Stomach smooth muscle (tissue), 2 donors: ENCODE measurements around the gene CEP63.

Experiments used
- H3K27ac ChIP-seq: one replicate; pipeline ENCODE4 v1.7.0; 2013; ENCODE audit warnings: mild to moderate bottlenecking, low read length, inconsistent platforms
- H3K27me3 ChIP-seq, 2 donors: one replicate each; pipeline ENCODE4 v1.7.0; 2013; ENCODE audit warnings: low read length in 2 of 2; ENCODE audit not compliant: insufficient read depth in 2 of 2, control insufficient read depth in 1 of 2
- H3K36me3 ChIP-seq, 2 donors: one replicate each; pipeline ENCODE4 v1.7.0; 2013; ENCODE audit warnings: low read length in 2 of 2; ENCODE audit not compliant: control insufficient read depth in 2 of 2, insufficient read depth in 2 of 2
- H3K4me1 ChIP-seq: one replicate; pipeline ENCODE4 v1.7.0; 2013; ENCODE audit warnings: low read length; ENCODE audit not compliant: control insufficient read depth, insufficient read depth
- H3K4me3 ChIP-seq, 2 donors: one replicate each; pipeline ENCODE4 v1.7.0; 2013; ENCODE audit warnings: low read length in 2 of 2
- H3K9ac ChIP-seq, 2 donors: one replicate each; pipeline ENCODE4 v1.7.0; 2013; ENCODE audit warnings: low read length in 2 of 2, mild to moderate bottlenecking in 1 of 2
- H3K9me3 ChIP-seq, 2 donors: one replicate each; pipeline ENCODE4 v1.7.0; 2013; ENCODE audit warnings: low read length in 2 of 2; ENCODE audit not compliant: control insufficient read depth in 2 of 2
- donor health status: healthy.
- donor health status: Pancreatic carcinoma.

Gene CEP63

DNA sequence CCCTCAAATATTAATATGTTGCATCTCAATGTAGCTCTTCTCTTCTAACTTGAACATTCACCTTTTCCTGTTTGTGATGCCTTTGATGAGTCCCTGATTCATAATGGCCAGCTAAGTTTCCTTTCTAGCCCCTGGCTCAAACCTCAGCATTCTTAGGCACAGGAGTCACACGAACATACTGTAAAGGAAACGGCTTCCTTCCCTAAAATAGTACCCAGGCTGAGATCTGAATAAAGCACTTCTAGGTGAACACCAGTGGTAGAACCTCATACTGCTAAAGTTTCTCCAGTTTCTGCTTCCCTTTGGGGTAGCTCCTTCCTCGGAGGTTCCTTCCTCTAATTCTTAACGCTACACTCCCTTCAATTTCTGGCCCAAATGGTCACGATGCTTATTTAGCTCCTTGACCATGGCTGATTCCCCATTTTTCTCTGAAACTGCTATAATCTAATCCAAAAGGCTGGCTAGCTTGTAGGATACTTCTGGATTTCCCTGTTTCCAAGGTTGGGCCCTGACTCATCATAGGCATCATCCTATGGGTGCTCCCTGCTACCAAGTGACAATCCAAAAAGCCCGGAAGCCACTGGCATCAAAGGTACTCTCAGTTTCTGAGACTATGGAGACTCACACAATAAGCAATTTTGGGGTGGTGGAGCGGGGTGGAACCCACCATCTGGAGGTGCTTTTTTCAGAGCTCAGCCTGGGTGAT lies 2.5 kb upstream of the CEP63 start:
- H3K4me1 ChIP-seq, result peaks cover 24% of the 10 kb centered on the region
- no peaks in the 10 kb centered on the region for H3K9me3 ChIP-seq
- no peak overlapping the region for H3K4me3 ChIP-seq
- peak overlapping the region; percentile 24 for H3K27ac ChIP-seq
- peaks cover 14 to 29% of the 10 kb centered on the region in 2 donors for H3K36me3 ChIP-seq
- no peaks in the 10 kb centered on the region for H3K27me3 ChIP-seq
- H3K9ac ChIP-seq, result peak overlapping the region in 1 of 2 donors; percentile 36

DNA sequence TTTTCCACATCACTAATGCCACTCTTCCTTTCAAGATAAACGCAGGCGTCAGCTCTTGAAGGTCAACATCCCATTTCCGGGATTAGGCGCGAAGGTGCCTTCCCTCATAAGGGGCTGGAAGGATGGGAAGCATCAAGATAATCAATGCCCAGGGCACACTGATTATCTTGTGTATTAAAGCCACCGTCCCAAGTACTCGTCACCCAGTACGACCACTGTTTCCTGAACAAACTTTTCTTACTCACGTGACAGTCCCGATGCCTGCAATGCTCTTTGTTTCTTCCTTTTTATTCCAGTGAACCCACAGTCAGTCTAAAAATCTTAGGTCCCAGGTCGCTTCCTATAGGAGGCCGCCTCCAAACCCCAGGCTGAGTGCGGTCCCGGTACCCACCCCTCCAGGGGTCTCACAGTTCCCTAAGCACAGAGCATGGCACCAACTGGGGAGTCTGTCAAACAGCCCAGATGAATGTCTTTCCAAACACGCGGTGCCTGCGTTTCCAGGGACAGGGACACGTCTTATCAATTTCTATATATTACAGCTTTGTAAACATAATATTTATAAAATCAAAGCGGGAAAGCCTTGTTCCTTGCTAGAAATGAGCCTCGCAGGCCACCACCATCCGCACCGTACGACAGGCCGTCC lies 661 bp upstream of the CEP63 start:
- peak overlapping the region; percentile 91 to 99 for H3K9ac ChIP-seq
- H3K4me3 ChIP-seq, result peak overlapping the region; percentile 87 to 98
- H3K9me3 ChIP-seq, result no peaks in the 10 kb centered on the region
- H3K27ac ChIP-seq, result peak overlapping the region; percentile 97
- H3K36me3 ChIP-seq, result peaks cover 6 to 21% of the 10 kb centered on the region in 2 donors
- H3K27me3 ChIP-seq, result no peaks in the 10 kb centered on the region
- H3K4me1 ChIP-seq, result peaks cover 24% of the 10 kb centered on the region

DNA sequence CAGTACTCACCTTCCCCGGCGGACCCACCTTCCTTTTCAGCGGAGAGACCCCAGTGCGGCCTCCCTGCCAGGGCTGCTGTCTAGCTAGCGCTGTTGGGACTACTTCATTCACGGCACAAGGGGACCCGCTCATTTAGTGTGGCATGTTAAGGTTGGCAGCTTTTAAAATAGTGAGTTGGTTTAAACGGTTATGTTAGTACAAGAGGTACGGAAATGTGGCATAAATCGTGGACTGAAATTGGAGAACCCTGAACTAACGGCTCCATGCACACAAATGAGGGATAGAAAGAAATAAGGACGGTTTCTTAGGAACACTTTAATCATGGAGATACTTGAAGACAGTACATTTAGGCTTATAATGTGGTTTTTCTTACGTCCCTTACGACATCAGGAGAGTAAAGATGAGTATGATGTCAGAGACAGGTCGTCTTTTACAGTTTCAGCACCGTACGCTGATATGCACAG lies 752 bp downstream of the CEP63 start:
- Histone ChIP-seq H3K27me3 (no peaks in the 10 kb centered on the region), H3K9ac (peak overlapping the region; percentile 91 to 99), H3K36me3 (peaks cover 0 to 6% of the 10 kb centered on the region in 2 donors), H3K4me1 (peaks cover 24% of the 10 kb centered on the region), H3K4me3 (peak overlapping the region; percentile 87 to 98), H3K27ac (peak overlapping the region; percentile 97), H3K9me3 (no peaks in the 10 kb centered on the region)

DNA sequence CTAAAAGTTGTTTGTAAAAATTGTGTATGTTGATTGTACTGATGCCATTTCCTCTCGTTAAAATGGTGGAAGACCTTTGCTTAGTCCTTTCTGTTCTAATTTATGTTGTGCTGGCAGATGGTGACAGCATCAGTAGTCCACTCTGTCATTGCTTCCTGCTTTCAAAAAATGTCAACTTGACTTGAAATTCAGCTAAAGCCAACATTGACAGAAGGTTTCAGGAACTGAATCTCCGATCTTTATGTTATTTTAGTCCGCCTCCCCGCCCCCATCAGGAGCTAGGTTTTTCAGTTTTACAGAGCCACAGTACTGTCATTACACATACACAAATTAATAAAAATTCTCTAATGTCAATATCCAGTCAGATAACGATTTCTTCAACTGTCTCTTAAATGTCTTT lies 1.5 kb downstream of the CEP63 start:
- H3K9me3 ChIP-seq, result no peaks in the 10 kb centered on the region
- H3K27me3 ChIP-seq, result no peaks in the 10 kb centered on the region
- H3K4me3 ChIP-seq, result no peak overlapping the region
- H3K4me1 ChIP-seq, result peaks cover 24% of the 10 kb centered on the region
- no peak overlapping the region for H3K27ac ChIP-seq
- peak overlapping the region; percentile 29 to 91 for H3K9ac ChIP-seq
- H3K36me3 ChIP-seq, result peaks cover 0 to 3% of the 10 kb centered on the region in 2 donors

DNA sequence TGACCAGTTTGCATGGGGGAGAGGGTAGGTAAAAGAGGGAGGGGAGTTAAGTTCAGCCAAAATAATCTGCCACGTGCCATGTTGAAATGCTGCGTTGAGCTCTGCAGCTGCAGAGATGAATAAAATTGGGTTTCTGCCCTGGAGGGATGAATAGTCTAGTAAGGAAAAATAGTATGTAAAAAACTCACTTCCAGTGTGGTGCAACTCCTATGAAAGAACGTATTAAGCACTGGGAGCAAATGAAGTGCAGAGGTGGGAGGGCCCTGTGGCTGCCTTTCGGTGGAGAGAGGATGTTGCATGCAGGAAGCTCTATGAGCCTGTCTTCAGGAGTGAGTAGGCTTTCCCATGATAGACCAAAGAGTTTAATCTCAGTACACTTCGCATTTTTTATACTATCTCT lies 8.6 kb downstream of the CEP63 start:
- Histone ChIP-seq H3K4me1 (no peaks in the 10 kb centered on the region), H3K4me3 (no peak overlapping the region), H3K9ac (no peak overlapping the region), H3K36me3 (peaks cover 4 to 8% of the 10 kb centered on the region in 2 donors), H3K27ac (no peak overlapping the region), H3K9me3 (no peaks in the 10 kb centered on the region), H3K27me3 (no peaks in the 10 kb centered on the region)

DNA sequence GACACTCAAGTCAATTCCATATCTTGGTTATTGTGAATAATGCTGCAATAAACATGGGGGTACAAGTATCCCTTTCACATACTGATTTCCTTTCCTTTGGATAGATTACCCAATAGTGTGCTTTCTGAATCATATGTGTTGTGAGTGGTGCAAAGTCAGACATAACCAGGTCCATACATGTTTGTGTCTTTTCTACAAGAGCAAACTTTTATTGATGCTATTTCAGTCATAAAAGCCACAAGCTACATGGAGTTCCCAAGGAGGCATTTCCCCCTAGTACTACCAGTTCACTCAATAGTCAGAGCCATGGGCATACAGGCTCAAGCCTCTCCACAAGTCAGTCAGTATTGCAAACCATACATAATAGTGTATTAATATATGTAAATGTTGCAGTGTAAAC lies 10.1 kb downstream of the CEP63 start:
- no peaks in the 10 kb centered on the region for H3K4me1 ChIP-seq
- no peak overlapping the region for H3K27ac ChIP-seq
- H3K4me3 ChIP-seq, result no peak overlapping the region
- no peaks in the 10 kb centered on the region for H3K9me3 ChIP-seq
- no peaks in the 10 kb centered on the region for H3K27me3 ChIP-seq
- no peak overlapping the region for H3K9ac ChIP-seq
- peaks cover 4 to 8% of the 10 kb centered on the region in 2 donors for H3K36me3 ChIP-seq

DNA sequence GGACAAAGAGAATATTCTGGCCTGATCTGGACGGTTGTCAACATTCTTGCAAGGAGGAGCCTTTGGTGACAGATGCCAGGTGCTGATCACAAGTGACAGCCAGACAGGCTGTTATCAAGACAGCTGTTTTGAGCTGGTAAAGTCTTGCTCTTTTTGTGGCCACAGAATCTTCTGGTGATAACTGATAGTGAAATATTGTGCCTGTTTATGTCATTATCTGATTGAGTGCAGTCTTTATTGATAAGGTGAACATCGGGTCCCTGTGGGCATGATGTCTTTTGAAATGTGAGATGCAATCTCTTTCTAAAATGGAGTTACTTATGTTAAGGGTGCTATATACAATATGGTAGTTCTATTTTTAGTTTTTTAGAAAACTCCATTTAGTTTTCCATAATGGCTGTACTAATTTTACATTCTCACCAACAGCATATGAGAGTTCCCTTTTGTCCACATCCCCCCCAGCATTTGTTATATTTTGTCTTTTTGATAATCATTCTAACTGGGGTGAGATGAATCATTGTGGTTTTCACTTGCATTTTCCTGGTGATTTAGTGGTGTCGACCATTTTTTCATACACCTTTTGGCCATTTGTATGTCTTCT lies 10.7 kb downstream of the CEP63 start:
- H3K36me3 ChIP-seq, result peaks cover 4 to 8% of the 10 kb centered on the region in 2 donors
- no peak overlapping the region for H3K9ac ChIP-seq
- H3K4me3 ChIP-seq, result no peak overlapping the region
- no peaks in the 10 kb centered on the region for H3K27me3 ChIP-seq
- H3K4me1 ChIP-seq, result no peaks in the 10 kb centered on the region
- H3K9me3 ChIP-seq, result no peaks in the 10 kb centered on the region
- H3K27ac ChIP-seq, result no peak overlapping the region

DNA sequence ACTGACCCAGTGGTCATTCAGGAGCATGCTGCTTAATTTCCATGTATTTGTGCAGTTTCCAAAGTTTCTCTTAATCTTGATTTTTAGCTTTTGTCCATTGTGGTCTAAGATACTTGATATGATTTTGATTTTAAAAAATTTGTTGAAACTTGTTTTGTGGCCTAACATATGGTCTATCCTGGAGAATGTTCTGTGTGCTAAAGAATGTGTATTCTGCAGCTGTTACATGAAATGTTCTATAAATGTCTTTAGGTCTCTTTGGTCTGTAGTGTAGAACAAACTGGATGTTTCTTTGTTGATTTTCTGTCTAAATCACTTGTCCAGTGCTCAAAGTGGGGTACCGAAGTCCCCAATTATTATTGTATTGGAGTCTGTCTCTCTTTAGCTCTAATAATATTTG lies 17.4 kb downstream of the CEP63 start:
- Histone ChIP-seq H3K36me3 (no peaks in the 10 kb centered on the region), H3K4me1 (no peaks in the 10 kb centered on the region), H3K27me3 (no peaks in the 10 kb centered on the region), H3K27ac (no peak overlapping the region), H3K4me3 (no peak overlapping the region), H3K9ac (no peak overlapping the region), H3K9me3 (peaks cover 0 to 3% of the 10 kb centered on the region in 2 donors)

DNA sequence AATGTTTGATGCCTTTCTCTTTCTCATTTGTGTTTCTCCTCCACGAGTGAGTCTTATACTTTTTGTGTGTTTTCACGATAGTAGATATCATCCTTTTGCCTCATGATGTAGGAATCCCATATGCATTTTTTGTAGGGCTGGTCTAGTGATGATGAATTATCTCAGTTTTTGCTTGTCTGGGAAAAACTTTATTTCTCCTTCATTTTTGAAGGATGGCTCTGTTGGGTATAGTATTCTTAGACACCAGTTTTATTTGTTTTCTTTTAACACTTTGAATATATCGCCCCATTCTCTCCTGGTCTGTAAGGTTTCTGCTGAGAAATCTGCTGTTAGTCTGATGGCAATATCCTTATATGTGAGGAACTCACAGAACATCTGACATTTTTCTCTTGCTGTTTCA lies 18.3 kb downstream of the CEP63 start:
- Histone ChIP-seq H3K36me3 (peaks cover 0 to 1% of the 10 kb centered on the region in 2 donors), H3K27ac (no peak overlapping the region), H3K9me3 (peaks cover 0 to 3% of the 10 kb centered on the region in 2 donors), H3K4me3 (no peak overlapping the region), H3K9ac (no peak overlapping the region), H3K27me3 (no peaks in the 10 kb centered on the region), H3K4me1 (no peaks in the 10 kb centered on the region)

DNA sequence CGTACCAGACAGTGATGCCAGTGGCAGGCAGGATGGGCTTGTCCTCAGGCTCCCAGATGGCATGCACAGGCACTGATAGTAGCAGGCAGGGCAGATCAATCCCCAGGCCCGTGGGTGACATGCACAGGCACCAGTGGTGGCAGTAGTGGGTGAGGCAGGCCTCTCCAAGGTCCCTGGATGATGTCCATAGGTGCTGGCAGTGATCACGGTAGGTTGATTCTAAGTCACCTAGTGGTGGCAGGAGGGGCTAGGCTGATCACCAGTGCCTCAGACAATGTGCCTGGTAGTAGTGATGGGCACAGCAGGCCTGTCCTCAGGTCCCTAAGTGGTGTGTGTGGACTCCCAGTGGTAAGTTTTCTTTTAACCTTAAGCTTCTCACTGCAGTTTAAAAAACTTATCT lies 19.6 kb downstream of the CEP63 start:
- H3K27me3 ChIP-seq, result no peaks in the 10 kb centered on the region

More for the DNA sequence above, 19.6 kb downstream of the CEP63 start:
- H3K9me3 ChIP-seq, result peaks cover 0 to 3% of the 10 kb centered on the region in 2 donors
- no peak overlapping the region for H3K4me3 ChIP-seq
- H3K27ac ChIP-seq, result no peak overlapping the region
- peaks cover 0 to 4% of the 10 kb centered on the region in 2 donors for H3K36me3 ChIP-seq
- no peaks in the 10 kb centered on the region for H3K4me1 ChIP-seq
- H3K9ac ChIP-seq, result no peak overlapping the region
